Activated T-helper 17 cell treated with anti-CD3 and anti-CD28 coated beads, Interleukin-2, amount 50 U/mL, for 72 hours (primary cell): ENCODE data around the gene SNRPD2. TPM values are rescaled to one million over a fixed set of nuclear protein-coding genes. Genes with fewer than 3 reads are reported as not detected.
A peak's percentile ranks its signal among the peaks of the same experiment; 100 is the strongest.

Experiments used
- ATAC-seq: fragments of 150-1000 bp; cut with Tn5 transposase; replicated peaks from 2 replicates; pipeline ENCODE4 v1.10.0; 2021; ENCODE audit warnings: mild to moderate bottlenecking, moderate library complexity
- H3K27ac Mint-ChIP-seq: one replicate; pipeline ENCODE4 v1.8.0; 2022; ENCODE audit warnings: mixed read lengths
- H3K27me3 Mint-ChIP-seq: one replicate; pipeline ENCODE4 v1.8.0; 2022; ENCODE audit warnings: mixed read lengths
- H3K36me3 Mint-ChIP-seq: one replicate; pipeline ENCODE4 v1.8.0; 2022; ENCODE audit warnings: low read depth, mild to moderate bottlenecking, mixed read lengths
- H3K4me1 Mint-ChIP-seq: one replicate; pipeline ENCODE4 v1.8.0; 2022; ENCODE audit warnings: mixed read lengths
- H3K4me3 Mint-ChIP-seq: one replicate; pipeline ENCODE4 v1.8.0; 2022; ENCODE audit warnings: mild to moderate bottlenecking, mixed read lengths
- H3K9me3 Mint-ChIP-seq: one replicate; pipeline ENCODE4 v1.8.0; 2022; ENCODE audit warnings: mixed read lengths
- total RNA-seq, 2 donors: library from RNA; stranded (reverse); gene quantifications; one replicate each; pipeline ENCODE4 v1.2.3, GENCODE V29; 2022

Gene SNRPD2
- total RNA-seq, 2 donors from 2014 or later = 544 to 752 TPM

DNA sequence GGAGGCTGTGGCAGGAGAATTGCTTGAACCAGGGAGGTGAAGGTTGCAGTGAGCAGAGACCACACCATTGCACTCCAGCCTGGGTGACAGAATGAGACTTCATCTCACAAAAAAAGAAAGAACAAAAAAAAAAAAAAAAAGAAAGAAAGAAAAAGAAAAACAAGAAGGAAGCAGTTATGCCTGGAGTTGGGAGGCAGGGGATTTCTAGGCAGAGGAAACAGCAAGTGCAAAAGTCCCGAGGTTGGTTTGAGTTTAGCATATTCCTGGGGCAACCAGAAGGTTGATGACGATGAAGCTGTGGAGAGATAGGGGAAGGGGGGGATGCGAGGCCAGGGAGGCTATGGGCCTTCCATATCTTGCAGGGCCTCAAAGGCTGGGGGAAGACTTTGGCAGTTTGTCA, 41.0 kb downstream of the SNRPD2 start:
- no peak for ATAC-seq
- no peaks in the 10 kb centered on the region for H3K27me3 Mint-ChIP-seq
- peaks cover 6% of the 10 kb centered on the region for H3K4me1 Mint-ChIP-seq
- H3K36me3 Mint-ChIP-seq = no peaks in the 10 kb centered on the region
- H3K4me3 Mint-ChIP-seq = no peak overlapping the region
- H3K27ac Mint-ChIP-seq = no peak overlapping the region
- no peaks in the 10 kb centered on the region for H3K9me3 Mint-ChIP-seq

DNA sequence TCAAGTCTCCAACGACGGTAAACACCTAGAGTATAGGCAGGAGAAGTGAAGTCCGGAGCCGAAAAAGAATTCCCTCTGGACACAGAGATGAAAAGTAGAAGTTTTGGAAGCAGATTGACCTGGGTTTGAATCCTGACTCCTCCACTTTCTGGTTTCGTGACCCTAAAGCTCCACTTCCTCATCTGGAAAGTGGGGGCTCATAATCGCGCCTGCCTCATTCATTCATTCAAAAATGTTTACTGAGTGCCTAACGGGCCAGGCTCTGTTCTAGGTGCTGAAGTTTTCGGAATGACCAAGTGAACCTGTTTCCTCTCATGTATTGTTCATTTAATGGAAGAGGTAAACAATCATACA, 45.4 kb downstream of the SNRPD2 start:
- H3K9me3 Mint-ChIP-seq = peaks cover 1% of the 10 kb centered on the region
- peaks cover 19% of the 10 kb centered on the region for H3K36me3 Mint-ChIP-seq
- peaks cover 18% of the 10 kb centered on the region for H3K4me1 Mint-ChIP-seq
- H3K4me3 Mint-ChIP-seq = peak overlapping the region; percentile 86
- no peaks in the 10 kb centered on the region for H3K27me3 Mint-ChIP-seq
- peak overlapping the region; percentile 85 for H3K27ac Mint-ChIP-seq
- ATAC-seq = no peak

DNA sequence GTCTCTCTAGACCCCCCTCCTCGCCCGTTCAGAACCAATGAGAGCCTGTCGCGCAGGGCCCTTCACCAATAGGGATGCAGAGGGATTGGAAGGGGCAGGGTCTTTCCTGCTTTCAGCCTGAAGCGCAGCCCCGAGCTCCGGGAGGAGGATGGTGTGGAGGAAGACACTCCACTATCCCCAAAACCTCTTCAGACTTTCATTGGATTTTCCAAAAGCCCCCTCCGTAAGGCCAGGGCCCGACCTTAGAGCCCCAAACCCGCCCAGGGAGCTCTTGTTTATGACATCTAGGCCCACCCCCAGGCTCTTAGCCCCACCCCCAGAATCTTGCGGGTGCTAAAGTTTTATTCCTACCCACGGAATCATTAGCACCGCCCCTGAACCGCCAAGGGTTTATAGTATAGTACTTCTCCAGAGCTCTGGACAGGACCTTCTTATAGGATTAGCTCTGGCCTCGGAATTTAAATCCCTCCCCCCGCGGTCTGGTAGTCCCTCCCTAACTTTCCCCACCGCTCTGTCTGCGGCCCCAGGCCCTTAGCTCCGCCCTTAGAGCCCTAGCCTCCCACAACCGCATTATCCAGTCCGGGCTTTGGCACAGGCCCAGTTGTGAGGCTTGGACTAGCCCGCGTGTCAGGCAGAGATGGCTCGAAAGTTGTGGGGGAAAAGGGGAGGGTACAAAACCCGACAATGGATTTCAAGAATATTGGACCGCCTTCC, 46.0 kb downstream of the SNRPD2 start:
- H3K27ac Mint-ChIP-seq = peak overlapping the region; percentile 85
- H3K9me3 Mint-ChIP-seq = peaks cover 6% of the 10 kb centered on the region
- peaks cover 25% of the 10 kb centered on the region for H3K36me3 Mint-ChIP-seq
- H3K4me3 Mint-ChIP-seq = peak overlapping the region; percentile 86
- no peaks in the 10 kb centered on the region for H3K27me3 Mint-ChIP-seq
- H3K4me1 Mint-ChIP-seq = peaks cover 24% of the 10 kb centered on the region
- peak; percentile 52 for ATAC-seq

DNA sequence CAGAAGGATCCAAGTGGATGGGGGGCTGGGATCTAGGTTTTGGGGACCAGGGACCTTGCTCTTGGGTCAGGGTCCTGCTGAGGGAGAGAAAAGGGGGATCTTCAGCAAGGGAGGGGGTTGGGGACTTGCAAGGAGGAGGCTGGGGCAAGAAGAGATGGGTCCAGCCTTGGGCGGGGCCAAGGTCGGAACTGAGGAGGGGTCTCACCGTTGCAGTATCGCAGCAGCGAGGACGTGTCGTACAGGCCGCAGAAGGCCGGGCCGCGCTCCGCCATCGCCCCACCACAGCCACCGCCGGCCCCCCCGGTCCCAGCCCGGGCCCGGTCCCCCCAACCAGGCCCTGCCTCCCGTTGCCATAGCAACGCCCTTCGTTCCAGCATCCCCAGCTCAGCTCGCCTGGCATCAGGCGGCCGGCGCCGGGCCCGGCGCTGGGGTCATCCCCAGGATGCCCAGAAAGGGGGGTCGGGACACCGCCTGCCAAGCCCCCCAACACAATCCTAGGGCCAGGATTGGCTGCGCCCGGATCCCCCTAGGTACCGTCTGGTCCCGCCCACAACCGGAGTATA, 46.6 kb downstream of the SNRPD2 start:
- ATAC-seq = no peak
- H3K27ac Mint-ChIP-seq = peak overlapping the region; percentile 96
- H3K9me3 Mint-ChIP-seq = peaks cover 8% of the 10 kb centered on the region
- H3K4me1 Mint-ChIP-seq = peaks cover 26% of the 10 kb centered on the region
- peak overlapping the region; percentile 86 for H3K4me3 Mint-ChIP-seq
- H3K27me3 Mint-ChIP-seq = no peaks in the 10 kb centered on the region
- H3K36me3 Mint-ChIP-seq = peaks cover 31% of the 10 kb centered on the region

DNA sequence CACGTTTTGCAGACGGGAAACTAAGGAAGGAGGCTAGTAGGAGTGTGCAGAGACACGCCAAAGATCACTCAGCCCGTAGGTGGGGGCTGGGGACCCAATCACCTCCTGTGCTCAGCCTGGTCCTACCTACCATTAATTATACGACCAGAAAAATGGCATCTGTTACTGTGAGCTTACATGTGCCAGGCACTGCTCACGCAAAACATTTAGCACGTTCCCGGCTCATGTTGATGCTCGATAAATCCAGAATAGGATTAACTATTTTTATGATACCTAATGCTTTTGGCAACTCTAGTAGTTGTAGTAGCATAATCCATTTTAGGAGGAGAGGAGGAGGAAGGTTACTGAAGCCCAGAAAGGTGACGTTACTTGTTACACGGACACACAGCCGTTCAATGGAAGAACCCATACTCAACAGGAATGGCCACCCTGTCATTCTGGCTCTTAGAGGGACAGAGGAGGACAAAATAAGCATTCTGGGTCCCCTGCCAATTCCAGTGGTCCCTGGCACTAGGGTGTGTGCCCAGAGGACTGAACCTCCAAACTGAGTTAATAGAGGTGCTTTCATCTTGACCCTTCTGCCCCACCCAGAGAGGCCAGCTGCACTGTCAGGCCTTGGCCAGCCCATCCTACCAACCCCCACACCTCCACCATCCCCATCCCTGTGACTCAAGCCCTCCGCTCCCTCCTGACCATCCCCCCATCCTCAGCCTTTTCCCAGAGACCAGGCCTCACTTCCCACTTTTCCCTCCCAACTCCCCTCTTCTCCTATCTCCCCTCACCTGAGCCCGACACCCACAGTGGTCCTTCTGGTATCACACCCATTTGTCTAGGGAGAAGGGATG, 47.6 kb downstream of the SNRPD2 start:
- H3K36me3 Mint-ChIP-seq = peaks cover 39% of the 10 kb centered on the region
- ATAC-seq = no peak
- peak overlapping the region; percentile 96 for H3K27ac Mint-ChIP-seq
- H3K4me1 Mint-ChIP-seq = peaks cover 26% of the 10 kb centered on the region
- peak overlapping the region; percentile 86 for H3K4me3 Mint-ChIP-seq
- no peaks in the 10 kb centered on the region for H3K27me3 Mint-ChIP-seq
- peaks cover 8% of the 10 kb centered on the region for H3K9me3 Mint-ChIP-seq

DNA sequence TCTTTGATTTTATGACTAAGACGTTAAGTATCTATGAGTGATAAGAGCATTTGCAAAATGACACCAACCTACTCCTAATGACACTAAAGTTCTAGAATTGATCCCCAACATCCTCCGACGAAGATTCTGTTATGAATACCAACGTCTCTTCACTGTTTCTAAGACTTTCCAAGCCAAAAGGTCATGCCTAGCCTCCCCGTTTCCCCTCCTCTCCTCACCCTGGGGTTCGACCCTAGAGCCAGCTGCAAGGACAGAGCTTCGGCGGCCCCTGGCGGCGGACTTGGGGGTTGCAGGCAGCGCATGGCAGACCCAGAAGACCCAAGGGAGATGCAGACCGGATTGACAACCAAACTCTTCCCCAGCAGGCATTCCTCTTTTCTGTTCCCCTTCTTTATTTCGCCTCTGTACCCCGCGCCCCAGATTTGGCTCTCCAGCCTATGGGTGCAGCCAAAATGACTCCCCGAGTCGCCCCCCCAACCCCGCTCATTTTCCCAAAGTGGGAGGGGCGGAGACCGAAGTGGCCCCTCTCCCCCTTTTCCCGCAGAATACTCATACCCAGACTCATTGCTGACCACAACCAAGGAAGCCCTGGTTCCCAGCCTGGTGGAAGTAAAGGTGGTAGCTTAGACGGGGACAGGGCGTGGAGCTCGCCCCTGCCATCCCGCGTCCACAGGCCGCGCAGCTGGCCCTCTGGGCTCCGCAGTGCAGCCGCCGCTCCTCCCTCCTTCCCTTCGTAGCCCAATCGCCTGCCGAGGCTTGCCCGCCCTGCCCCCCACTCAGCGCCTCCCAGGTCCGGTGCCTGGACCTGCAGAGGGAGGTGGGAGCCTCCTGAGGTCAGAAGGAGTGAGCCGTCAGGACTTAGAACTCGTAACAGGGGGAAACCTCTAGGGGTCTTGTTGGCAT, 48.5 kb downstream of the SNRPD2 start:
- ATAC-seq = peak; percentile 57
- Mint-ChIP-seq H3K4me1 (peaks cover 26% of the 10 kb centered on the region), H3K9me3 (peaks cover 8% of the 10 kb centered on the region)

DNA sequence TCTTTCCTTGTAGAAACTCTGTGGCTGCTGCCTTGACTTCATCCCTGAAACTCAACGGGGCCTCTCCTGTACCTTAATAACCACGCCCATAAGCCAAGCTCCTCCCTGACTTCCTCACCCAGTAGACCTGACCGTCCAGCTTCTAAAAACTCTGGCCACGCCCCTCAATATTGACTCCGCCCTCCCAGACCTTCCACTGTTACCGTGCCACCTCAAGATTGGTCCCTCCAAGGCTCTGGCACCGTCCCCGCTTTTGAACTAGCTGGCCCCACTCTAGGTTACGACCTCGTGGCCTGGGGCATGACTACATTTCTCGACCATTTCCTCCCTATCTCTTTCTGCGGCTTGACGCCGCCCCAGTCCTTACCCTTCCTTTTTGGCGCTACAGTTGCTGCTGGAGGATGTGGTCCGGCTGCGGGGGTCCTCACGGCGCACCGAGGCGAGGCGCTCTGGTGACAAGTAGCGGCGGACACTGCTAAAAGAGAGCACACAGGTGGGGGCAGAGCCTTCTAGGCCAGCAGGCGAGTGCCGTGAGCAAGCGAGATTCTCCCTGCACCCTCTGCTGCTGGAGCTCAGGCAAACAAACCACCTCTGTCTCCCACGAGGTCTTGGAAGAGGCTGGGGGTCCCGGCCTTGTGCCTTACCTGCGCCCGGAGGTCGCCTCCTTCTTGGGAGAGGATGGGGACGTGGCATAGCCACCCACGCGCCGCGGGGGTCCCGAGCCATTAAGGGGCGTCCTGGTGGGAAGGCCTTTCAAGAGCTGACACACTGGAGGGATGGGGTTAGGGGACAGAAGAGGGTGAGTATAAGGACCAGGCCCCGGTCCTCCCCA, 50.3 kb downstream of the SNRPD2 start:
- H3K4me3 Mint-ChIP-seq = peak overlapping the region; percentile 86

More for the DNA sequence above, 48.5 kb downstream of the SNRPD2 start:
- peaks cover 48% of the 10 kb centered on the region for H3K36me3 Mint-ChIP-seq
- no peaks in the 10 kb centered on the region for H3K27me3 Mint-ChIP-seq
- H3K4me3 Mint-ChIP-seq = peak overlapping the region; percentile 86
- H3K27ac Mint-ChIP-seq = peak overlapping the region; percentile 96

DNA sequence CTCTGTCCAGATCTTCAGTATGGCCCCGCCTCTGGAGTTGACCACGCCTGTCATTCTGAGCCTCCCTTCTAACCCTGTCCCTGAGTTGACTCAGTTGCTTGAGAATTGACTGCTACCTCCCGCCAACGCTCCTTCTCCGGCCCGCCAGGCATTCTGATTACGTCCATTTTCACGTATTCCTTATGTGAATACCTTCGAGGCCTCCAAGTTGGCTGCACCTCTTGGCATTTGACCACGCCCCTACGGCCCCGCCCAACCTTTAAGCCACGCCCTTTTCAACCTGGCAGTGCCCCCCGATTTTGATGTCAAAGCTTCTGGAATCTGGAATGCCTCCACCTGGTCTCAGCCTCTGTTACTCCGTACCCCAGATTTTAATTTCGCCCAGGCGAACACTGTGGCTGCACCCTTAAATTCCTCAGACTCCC, 50.9 kb downstream of the SNRPD2 start:
- Mint-ChIP-seq H3K36me3 (peaks cover 68% of the 10 kb centered on the region), H3K27ac (peak overlapping the region; percentile 96), H3K4me1 (peaks cover 20% of the 10 kb centered on the region), H3K9me3 (peaks cover 8% of the 10 kb centered on the region), H3K4me3 (peak overlapping the region; percentile 86), H3K27me3 (no peaks in the 10 kb centered on the region)
- ATAC-seq = no peak

More for the DNA sequence above, 50.3 kb downstream of the SNRPD2 start:
- peak; percentile 52 for ATAC-seq
- H3K27me3 Mint-ChIP-seq = no peaks in the 10 kb centered on the region
- peaks cover 8% of the 10 kb centered on the region for H3K9me3 Mint-ChIP-seq
- peaks cover 26% of the 10 kb centered on the region for H3K4me1 Mint-ChIP-seq
- H3K27ac Mint-ChIP-seq = peak overlapping the region; percentile 96
- H3K36me3 Mint-ChIP-seq = peaks cover 62% of the 10 kb centered on the region

DNA sequence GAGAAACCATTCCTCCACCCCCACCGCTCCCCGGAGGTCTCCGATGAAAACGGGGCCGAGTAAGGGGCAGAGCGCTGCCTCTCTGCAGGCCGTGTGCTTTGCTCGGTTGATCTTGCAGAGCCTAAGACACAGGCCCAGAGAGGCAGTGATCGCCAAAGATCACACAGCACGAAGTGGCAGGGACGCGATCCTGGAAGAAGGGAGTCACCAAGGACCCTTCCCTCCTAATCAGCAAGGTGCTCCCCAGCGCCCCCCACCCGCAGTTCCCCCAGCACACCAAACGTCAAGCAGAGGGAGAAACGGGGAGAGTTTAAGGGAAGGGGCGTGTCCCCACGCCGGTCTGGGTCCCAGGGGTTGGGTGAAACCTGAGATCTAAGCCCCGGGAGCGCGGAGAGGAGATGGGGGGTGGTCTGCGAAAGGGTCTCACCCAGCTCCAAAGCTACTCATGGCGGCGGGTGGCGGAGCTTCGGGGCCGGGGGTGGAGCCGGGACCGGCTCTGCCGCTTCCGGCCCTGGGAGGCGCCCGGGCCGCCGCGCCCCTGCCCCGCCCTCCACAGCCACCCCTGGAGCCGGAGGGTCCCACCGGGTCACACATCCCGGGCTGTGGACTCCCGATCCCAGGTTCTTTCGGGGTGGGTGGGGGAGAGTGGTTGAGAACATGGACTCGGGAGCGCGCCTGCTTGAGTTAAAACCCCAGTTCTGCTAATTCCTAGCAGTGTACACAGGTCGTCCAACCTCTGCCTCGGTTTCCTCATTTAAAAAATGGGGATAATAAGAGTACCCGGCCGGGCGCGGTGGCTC, 52.6 kb downstream of the SNRPD2 start, which contains the start of gene EML2:
TSS of gene EML2 (minus strand) at position 468 of the 800 bp plus-strand sequence. CDS start at position 447, 21 bp downstream.
- Mint-ChIP-seq H3K4me1 (peaks cover 20% of the 10 kb centered on the region), H3K36me3 (peaks cover 72% of the 10 kb centered on the region), H3K27ac (peak within 1 kb of the TSS; percentile 88), H3K4me3 (peak within 1 kb of the TSS; percentile 86), H3K27me3 (no peaks in the 10 kb centered on the region), H3K9me3 (peaks cover 8% of the 10 kb centered on the region)
- no peak for ATAC-seq

DNA sequence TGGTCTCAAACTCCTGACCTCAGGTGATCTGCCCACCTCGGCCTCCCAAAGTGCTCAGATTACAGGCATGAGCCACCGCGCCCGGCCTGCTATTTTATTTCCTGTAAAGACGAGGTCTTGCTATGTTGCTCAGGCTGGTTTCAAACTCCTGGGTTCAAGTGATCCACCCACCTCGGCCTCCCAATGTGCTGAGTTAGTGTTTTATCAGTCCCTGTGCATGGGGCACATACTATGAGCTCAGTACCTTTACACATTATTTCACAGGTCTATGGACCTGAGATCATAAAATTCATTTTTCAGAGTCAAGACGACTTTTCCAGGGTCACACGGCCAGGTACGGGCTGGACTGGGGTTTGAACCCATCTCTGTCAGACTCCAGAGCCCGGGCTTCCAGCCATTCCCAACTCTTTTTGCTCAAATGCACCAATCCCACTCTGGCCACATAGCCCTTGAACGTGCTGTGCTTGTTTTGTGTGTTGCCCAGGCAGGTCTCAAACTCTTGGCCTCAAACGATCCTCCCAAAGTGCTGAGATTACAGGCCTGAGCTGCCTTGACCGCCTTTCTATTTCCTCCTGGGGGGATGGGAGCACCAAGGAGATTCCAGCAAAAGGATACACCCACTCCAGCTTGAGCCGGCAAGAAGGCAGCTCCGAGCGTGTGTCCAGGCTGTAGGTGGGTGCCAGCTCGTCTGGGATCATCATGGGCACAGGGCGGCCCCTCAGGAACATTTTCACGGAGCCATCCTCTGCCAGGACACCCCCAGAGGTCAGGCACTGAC, 53.7 kb downstream of the SNRPD2 start:
- Mint-ChIP-seq H3K4me1 (peaks cover 11% of the 10 kb centered on the region), H3K27me3 (no peaks in the 10 kb centered on the region), H3K27ac (no peak overlapping the region), H3K9me3 (peaks cover 8% of the 10 kb centered on the region), H3K4me3 (peak overlapping the region; percentile 86), H3K36me3 (peaks cover 73% of the 10 kb centered on the region)
- ATAC-seq = no peak
